ENCODE data around the gene KIAA1614. TPM values are rescaled to one million over a fixed set of nuclear protein-coding genes. Genes with fewer than 3 reads are reported as not detected.

Gene KIAA1614
- total RNA-seq, 1 donor from 2014 or later, result 2.6 TPM

GRCh38 chr1:180934563-180934962 is 21.9 kb downstream of the KIAA1614 start:
- H3K36me3 Mint-ChIP-seq (ENCODE audit: low read depth, unreplicated experiment), result peaks cover 7% of the 10 kb centered on the region
- DNase-seq (ENCODE audit: low spot score), result no peak
- H3K4me1 Mint-ChIP-seq (ENCODE audit: unreplicated experiment), result peaks cover 20% of the 10 kb centered on the region
- peaks cover 8% of the 10 kb centered on the region for H3K27me3 Mint-ChIP-seq (ENCODE audit: unreplicated experiment)
- no peak overlapping the region for H3K4me3 Mint-ChIP-seq (ENCODE audit: unreplicated experiment)
- TF ChIP-seq, protein P1, sequence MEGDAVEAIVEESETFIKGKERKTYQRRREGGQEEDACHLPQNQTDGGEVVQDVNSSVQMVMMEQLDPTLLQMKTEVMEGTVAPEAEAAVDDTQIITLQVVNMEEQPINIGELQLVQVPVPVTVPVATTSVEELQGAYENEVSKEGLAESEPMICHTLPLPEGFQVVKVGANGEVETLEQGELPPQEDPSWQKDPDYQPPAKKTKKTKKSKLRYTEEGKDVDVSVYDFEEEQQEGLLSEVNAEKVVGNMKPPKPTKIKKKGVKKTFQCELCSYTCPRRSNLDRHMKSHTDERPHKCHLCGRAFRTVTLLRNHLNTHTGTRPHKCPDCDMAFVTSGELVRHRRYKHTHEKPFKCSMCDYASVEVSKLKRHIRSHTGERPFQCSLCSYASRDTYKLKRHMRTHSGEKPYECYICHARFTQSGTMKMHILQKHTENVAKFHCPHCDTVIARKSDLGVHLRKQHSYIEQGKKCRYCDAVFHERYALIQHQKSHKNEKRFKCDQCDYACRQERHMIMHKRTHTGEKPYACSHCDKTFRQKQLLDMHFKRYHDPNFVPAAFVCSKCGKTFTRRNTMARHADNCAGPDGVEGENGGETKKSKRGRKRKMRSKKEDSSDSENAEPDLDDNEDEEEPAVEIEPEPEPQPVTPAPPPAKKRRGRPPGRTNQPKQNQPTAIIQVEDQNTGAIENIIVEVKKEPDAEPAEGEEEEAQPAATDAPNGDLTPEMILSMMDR (IDR thresholded peaks at IDR 0.05; ENCODE audit: unreplicated experiment), result no peak
- H3K27ac Mint-ChIP-seq (ENCODE audit: unreplicated experiment), result no peak overlapping the region
- no peaks in the 10 kb centered on the region for H3K9me3 Mint-ChIP-seq (ENCODE audit: unreplicated experiment)

DNA sequence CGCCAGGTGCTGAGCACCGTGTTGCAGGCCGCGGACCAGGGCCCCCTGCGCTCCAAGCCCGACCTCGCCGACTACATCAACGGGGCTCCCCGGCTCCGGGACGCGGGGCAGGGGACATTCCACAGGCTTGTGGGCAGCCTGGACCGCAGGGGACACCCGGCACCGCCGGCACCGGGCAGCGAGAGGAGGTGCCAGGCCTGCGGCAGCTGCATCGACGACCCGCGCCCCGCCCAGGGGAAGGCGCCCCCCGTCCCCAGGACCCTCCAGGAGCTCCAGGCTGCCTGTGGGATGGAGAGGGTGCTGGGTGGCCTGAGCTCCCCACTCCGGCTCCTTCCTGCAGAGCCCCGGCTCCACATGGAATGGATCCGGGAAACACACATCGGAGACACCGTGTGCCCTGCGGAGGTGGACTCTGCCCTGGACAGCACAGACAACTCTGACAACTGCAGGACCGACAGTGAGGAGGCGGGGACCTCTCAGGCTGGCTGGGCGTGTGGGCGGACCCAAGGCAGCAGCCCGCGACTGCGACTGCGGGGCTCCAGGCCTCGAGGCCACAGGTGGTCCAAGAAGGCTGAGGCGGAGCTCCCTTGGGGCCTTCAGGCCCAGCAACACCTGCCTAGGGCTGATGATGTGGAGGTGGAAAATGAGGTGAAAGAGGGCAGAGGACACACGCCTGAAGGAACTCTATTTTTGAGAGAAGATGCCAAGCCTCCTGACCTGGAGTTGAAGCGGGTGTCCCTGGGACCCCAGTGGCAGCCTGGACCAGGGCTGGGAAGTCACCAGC is 22.8 kb downstream of the KIAA1614 start:
- Mint-ChIP-seq H3K36me3 (ENCODE audit: low read depth, unreplicated experiment) (peaks cover 10% of the 10 kb centered on the region), H3K27me3 (ENCODE audit: unreplicated experiment) (peaks cover 6% of the 10 kb centered on the region), H3K27ac (ENCODE audit: unreplicated experiment) (no peak overlapping the region), H3K4me1 (ENCODE audit: unreplicated experiment) (peaks cover 23% of the 10 kb centered on the region), H3K9me3 (ENCODE audit: unreplicated experiment) (no peaks in the 10 kb centered on the region), H3K4me3 (ENCODE audit: unreplicated experiment) (no peak overlapping the region)
- no peak for DNase-seq (ENCODE audit: low spot score)
- TF ChIP-seq, protein P1 (IDR thresholded peaks at IDR 0.05; ENCODE audit: unreplicated experiment), result no peak

DNA sequence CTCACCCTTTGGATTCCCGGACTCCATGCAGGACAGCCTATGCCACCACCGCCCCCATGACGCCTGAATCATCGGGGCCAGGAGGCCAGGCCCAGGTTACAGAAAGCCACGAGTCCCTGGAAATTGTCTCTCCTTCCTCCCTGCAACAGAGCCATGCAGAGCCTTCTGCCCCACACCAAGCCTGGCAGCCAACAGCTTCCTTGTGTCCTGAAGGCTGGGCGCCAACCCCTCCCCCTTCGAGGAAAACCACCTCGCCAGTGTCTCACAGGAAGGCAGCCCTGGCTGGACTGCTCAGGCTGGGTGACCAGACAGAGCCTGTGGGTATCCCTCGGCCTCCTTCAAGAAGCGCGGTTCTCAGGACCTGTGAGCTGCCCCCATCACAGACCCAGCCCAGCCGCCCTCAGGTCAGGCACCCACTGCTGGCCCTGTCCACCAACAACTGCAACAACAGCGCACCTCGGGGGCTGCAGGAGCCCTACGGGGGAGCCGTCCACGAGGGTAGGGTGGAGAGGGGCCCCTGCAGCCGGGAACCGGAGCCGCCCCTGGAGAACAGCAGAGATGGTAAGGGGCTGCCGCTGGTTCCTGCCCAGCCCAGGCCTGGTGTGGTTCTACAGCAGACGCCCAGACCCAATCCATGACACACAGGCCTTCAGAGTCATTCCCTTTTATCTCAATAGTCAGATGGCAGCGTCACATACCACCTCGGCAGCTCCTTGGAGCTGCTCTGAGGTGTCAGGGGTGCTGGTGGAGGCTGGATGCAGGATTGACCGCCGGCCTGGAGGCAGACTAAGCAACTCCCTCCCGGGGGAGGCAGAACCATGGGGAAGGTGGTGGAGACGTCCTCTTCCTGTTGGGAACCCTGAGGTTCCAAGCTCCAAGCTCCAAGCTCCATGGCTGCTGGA is 23.7 kb downstream of the KIAA1614 start:
- H3K9me3 Mint-ChIP-seq (ENCODE audit: unreplicated experiment), result no peaks in the 10 kb centered on the region
- no peak for DNase-seq (ENCODE audit: low spot score)
- H3K27ac Mint-ChIP-seq (ENCODE audit: unreplicated experiment), result no peak overlapping the region
- peaks cover 10% of the 10 kb centered on the region for H3K36me3 Mint-ChIP-seq (ENCODE audit: low read depth, unreplicated experiment)
- TF ChIP-seq, protein P1 (IDR thresholded peaks at IDR 0.05; ENCODE audit: unreplicated experiment), result no peak
- peaks cover 23% of the 10 kb centered on the region for H3K4me1 Mint-ChIP-seq (ENCODE audit: unreplicated experiment)
- H3K27me3 Mint-ChIP-seq (ENCODE audit: unreplicated experiment), result peaks cover 7% of the 10 kb centered on the region
- H3K4me3 Mint-ChIP-seq (ENCODE audit: unreplicated experiment), result no peak overlapping the region

DNA sequence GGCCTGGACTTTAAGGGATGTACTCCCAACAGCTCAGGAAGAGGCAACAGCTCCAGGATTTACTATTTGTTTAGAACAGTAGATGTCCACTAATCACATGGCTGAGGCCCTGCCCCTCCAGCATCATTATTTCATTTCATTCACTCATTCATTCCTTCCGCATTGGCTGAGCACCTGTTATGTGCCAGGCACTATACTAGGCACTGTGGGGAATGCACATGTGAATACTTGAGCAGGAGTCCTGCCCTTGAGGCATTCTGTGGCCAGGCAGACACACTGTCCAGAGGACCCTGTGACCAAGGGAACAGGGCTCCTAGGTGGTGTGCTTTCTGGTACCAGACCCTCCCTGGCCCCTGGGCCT is 24.3 kb downstream of the KIAA1614 start:
- Mint-ChIP-seq H3K36me3 (ENCODE audit: low read depth, unreplicated experiment) (peaks cover 12% of the 10 kb centered on the region), H3K27me3 (ENCODE audit: unreplicated experiment) (peaks cover 7% of the 10 kb centered on the region), H3K4me1 (ENCODE audit: unreplicated experiment) (peaks cover 23% of the 10 kb centered on the region), H3K27ac (ENCODE audit: unreplicated experiment) (no peak overlapping the region), H3K4me3 (ENCODE audit: unreplicated experiment) (no peak overlapping the region), H3K9me3 (ENCODE audit: unreplicated experiment) (no peaks in the 10 kb centered on the region)
- TF ChIP-seq, protein P1 (IDR thresholded peaks at IDR 0.05; ENCODE audit: unreplicated experiment), result no peak
- no peak for DNase-seq (ENCODE audit: low spot score)
